Fibroblast of lung (primary cell): Measurements from ENCODE around the gene RDH16. TPM values are rescaled to one million over a fixed set of nuclear protein-coding genes. Genes with fewer than 3 reads are reported as not detected.
"Not testable (repeated sequence)": the region's sequence is repeated elsewhere in the genome, so short reads cannot be mapped to it uniquely, and the experiment has no call there.

Source experiments
- DNase-seq, 2 donors: peaks; one replicate each; pipeline versions ENCODE4 v3.0.0 to v3.0.0-alpha.2; 2010; ENCODE audit warnings: low read depth in 2 of 2
- H2AFZ ChIP-seq: 2 replicates; pipeline ENCODE4 v1.5.1; 2012; ENCODE audit warnings: low read length, control low read depth, inconsistent platforms
- H3K27ac ChIP-seq: 2 replicates; pipeline ENCODE4 v1.5.1; 2011; ENCODE audit warnings: low read length, control low read depth; ENCODE audit not compliant: insufficient read depth
- H3K27me3 ChIP-seq: 2 replicates; pipeline ENCODE4 v1.5.1; 2011; ENCODE audit warnings: mild to moderate bottlenecking, low read length; ENCODE audit not compliant: control insufficient read depth, insufficient read depth
- H3K36me3 ChIP-seq: 2 replicates; pipeline ENCODE4 v1.5.1; 2011; ENCODE audit warnings: low read length; ENCODE audit not compliant: control insufficient read depth, insufficient read depth
- H3K4me1 ChIP-seq: 2 replicates; pipeline ENCODE4 v1.5.1; 2011; ENCODE audit warnings: low read length; ENCODE audit not compliant: control insufficient read depth, insufficient read depth; ENCODE audit errors: extremely low read depth
- H3K4me2 ChIP-seq: 2 replicates; pipeline ENCODE4 v1.5.1; 2011; ENCODE audit warnings: low read length, control low read depth; ENCODE audit not compliant: insufficient read depth; ENCODE audit errors: extremely low read depth
- H3K4me3 ChIP-seq, 4 experiments: fragments of 200-600 bp in 1 of 4; sonication (generic) in 1 of 4; replicated peaks in 1 of 4; 2 replicates each; pipeline ENCODE4 v1.5.1; 2011 to 2016; ENCODE audit warnings: low read length in 4 of 4, low read depth in 3 of 4, mild to moderate bottlenecking in 3 of 4, control low read depth in 2 of 4, inconsistent platforms in 1 of 4, mixed read lengths in 1 of 4; ENCODE audit not compliant: insufficient read depth in 1 of 4; ENCODE audit errors: control extremely low read depth in 1 of 4
- H3K79me2 ChIP-seq: 2 replicates; pipeline ENCODE4 v1.5.1; 2012; ENCODE audit warnings: mild to moderate bottlenecking, low read length, inconsistent platforms; ENCODE audit not compliant: control insufficient read depth, insufficient read depth
- H3K9ac ChIP-seq: 2 replicates; pipeline ENCODE4 v1.5.1; 2011; ENCODE audit warnings: mild to moderate bottlenecking, low read length, control low read depth; ENCODE audit not compliant: insufficient read depth
- H3K9me3 ChIP-seq: 2 replicates; pipeline ENCODE4 v1.5.1; 2012; ENCODE audit warnings: low read depth, low read length; ENCODE audit not compliant: control insufficient read depth, insufficient read depth
- H4K20me1 ChIP-seq: 2 replicates; pipeline ENCODE4 v1.5.1; 2011; ENCODE audit warnings: low read length; ENCODE audit not compliant: control insufficient read depth, insufficient read depth; ENCODE audit errors: extremely low read depth
- EZH2 ChIP-seq: IDR thresholded peaks from 2 replicates; pipeline ENCODE4 v1.5.1; 2012; ENCODE audit warnings: low read length, control low read depth, mild to moderate bottlenecking; ENCODE audit errors: missing control alignments
- polyA plus RNA-seq, 2 donors: library from polyadenylated mRNA; depleted of rRNA in 1 of 2; stranded (reverse) in 1 of 2; unstranded in 1 of 2; fragments of >200 nt; gene quantifications; 2 replicates each; pipeline ENCODE4 v1.2.1, GENCODE V29; 2011 to 2012; ENCODE audit warnings: missing spikeins in 1 of 2
- total RNA-seq: library from RNA; depleted of rRNA; stranded (reverse); fragments of >200 nt; gene quantifications from 2 replicates; pipeline ENCODE4 v1.2.1, GENCODE V29; 2014
- TF ChIP-seq, protein P1 (sequence below), 2 donors: IDR thresholded peaks in 1 of 2; conservative IDR thresholded peaks in 1 of 2; 1 replicate in 1 of 2; 2 replicates in 1 of 2; pipeline ENCODE4 v1.5.1; 2011 to 2012; ENCODE audit warnings: low read length in 2 of 2, control low read depth in 1 of 2, inconsistent platforms in 1 of 2, low read depth in 1 of 2, mild to moderate bottlenecking in 1 of 2

RDH16 gene
- total and polyA plus RNA-seq, 2 donors (not counting 1 experiment from before 2014, with no cell fraction given): 0.17 TPM; not detected in 1

DNA sequence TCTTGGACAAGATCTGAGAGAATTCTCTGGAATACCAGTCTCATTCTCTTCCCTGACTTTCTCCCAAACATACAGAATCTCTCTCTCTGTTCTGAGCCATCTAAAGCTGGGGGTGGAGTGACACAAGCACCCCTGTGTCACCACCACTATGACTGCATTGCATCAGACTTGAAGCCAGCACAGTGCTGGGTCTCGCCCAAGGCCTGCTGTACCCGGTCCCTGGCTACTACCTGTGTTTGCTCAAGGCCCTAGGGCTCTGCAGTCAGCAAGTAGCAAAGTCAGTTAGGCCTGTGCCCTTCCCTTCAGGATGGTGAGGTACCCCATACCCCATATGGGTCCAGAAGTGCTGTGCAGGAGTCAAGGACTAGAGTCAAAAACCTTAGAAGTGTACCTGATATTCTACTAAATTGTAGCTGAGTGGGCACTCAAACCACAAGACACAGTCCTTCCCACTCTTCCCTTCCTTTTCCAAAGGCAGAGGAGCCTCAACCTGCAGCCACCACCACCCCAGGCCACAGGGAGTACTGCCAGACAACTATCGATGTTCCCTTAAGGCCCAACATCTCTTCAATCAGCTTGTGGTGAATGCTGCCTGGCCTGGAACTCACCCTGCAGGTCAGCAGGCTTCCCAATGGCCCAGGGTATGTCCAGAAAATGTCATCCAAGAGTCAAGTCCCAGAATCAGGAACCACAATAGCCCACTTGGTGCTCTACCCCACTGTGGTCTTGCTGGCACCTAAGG, 21.2 kb upstream of the RDH16 start:
- H3K79me2 ChIP-seq: no peaks in the 10 kb centered on the region
- TF ChIP-seq EZH2: no peak
- TF ChIP-seq, protein P1, sequence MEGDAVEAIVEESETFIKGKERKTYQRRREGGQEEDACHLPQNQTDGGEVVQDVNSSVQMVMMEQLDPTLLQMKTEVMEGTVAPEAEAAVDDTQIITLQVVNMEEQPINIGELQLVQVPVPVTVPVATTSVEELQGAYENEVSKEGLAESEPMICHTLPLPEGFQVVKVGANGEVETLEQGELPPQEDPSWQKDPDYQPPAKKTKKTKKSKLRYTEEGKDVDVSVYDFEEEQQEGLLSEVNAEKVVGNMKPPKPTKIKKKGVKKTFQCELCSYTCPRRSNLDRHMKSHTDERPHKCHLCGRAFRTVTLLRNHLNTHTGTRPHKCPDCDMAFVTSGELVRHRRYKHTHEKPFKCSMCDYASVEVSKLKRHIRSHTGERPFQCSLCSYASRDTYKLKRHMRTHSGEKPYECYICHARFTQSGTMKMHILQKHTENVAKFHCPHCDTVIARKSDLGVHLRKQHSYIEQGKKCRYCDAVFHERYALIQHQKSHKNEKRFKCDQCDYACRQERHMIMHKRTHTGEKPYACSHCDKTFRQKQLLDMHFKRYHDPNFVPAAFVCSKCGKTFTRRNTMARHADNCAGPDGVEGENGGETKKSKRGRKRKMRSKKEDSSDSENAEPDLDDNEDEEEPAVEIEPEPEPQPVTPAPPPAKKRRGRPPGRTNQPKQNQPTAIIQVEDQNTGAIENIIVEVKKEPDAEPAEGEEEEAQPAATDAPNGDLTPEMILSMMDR (conservative IDR thresholded peaks at IDR 0.05 in 1 of 2, IDR thresholded peaks at IDR 0.05 in 1 of 2; ENCODE audit: low read depth in 1 of 2, low read length in 2 of 2): no peak

DNA sequence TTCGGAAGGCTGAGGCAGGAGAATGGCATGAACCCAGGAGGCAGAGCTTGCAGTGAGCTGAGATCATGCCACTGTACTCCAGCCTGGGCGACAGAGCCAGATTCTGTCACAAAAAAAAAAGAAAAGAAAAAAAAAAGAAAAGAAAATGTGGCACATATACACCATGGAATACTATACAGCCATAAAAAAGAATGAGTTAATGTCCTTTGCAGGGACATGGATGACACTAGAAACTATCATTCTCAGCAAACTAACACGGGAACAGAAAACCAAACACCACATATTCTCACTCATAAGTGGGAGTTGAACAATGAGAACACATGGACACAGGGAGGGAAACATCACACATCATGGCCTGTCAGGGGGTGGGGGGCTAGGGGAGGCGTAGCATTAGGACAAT, 20.0 kb upstream of the RDH16 start:
- H3K4me1 ChIP-seq, H2AFZ ChIP-seq, H3K27ac ChIP-seq, H4K20me1 ChIP-seq, H3K9ac ChIP-seq, H3K4me2 ChIP-seq, H3K79me2 ChIP-seq, H3K9me3 ChIP-seq, H3K27me3 ChIP-seq, H3K36me3 ChIP-seq, H3K4me3 ChIP-seq, DNase-seq: not testable (repeated sequence)

More for the DNA sequence above, 21.2 kb upstream of the RDH16 start:
- Histone ChIP-seq H4K20me1 (no peaks in the 10 kb centered on the region), H3K27ac (no peak overlapping the region), H3K4me2 (no peak overlapping the region), H3K9me3 (no peaks in the 10 kb centered on the region), H3K36me3 (no peaks in the 10 kb centered on the region), H3K27me3 (no peaks in the 10 kb centered on the region), H3K4me1 (no peaks in the 10 kb centered on the region), H3K9ac (no peak overlapping the region), H3K4me3 (no peak overlapping the region), H2AFZ (no peak overlapping the region)
- no peak for DNase-seq

DNA sequence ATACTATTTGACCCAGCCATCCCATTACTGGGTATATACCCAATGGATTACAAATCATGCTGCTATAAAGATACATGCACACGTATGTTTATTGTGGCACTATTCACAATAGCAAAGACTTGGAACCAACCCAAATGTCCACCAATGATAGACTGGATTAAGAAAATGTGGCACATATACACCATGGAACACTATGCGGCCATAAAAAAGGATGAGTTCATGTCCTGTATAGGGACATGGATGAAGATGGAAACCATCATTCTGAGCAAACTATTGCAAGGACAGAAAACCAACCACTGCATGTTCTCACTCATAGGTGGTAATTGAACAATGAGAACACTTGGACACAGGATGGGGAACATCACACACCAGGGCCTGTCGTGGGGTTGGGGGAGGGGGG, 16.8 kb upstream of the RDH16 start:
- not testable (repeated sequence) for DNase-seq, H3K36me3 ChIP-seq, H3K9me3 ChIP-seq, H3K27ac ChIP-seq, H3K9ac ChIP-seq, H3K4me1 ChIP-seq, H4K20me1 ChIP-seq, H3K4me3 ChIP-seq, H3K27me3 ChIP-seq, H3K4me2 ChIP-seq, H3K79me2 ChIP-seq, H2AFZ ChIP-seq

DNA sequence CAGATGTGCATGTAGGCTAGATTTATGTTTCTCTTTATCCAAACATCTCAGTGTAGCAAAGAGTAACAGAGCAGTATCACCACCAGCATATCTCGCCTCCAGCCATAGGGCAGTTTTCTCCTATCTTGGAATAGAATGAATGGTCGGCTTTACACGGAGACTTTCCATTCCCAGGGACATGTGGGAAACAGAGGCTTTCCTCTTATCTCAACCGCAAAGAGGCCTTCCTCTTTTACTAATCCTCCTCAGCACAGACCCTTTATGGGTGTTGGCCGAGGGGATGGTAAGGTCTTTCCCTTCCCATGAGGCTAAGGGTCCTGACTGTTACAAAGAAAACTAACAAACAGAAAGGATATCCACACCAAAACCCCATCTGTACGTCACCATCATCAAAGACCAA, 11.5 kb upstream of the RDH16 start:
- H3K9ac ChIP-seq, H3K27ac ChIP-seq, H4K20me1 ChIP-seq, H3K4me1 ChIP-seq, H3K9me3 ChIP-seq, DNase-seq, H3K27me3 ChIP-seq, H2AFZ ChIP-seq, H3K79me2 ChIP-seq, H3K4me2 ChIP-seq, H3K36me3 ChIP-seq, H3K4me3 ChIP-seq: not testable (repeated sequence)

DNA sequence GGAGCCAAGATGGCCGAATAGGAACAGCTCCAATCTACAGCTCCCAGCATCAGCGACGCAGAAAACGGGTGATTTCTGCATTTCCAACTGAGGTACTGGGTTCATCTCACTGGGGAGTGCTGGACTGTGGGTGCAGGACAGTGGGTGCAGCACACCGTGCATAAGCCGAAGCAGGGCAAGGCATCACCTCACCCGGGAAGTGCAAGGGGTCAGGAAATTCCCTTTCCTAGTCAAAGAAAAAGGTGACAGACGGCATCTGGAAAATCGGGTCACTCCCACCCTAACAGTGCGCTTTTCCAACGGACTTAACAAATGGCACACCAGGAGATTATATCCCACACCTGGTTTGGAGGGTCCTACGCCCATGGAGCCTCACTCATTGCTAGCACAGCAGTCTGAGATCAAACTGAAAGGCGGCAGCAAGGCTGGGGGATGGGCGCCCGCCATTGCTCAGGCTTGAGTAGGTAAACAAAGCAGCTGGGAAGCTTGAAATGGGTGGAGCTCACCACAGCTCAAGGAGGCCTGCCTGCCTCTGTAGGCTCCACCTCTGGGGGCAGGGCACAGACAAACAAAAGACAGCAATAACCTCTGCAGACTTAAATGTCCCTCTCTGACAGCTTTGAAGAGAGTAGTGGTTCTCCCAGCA, 8.7 kb upstream of the RDH16 start:
- H3K79me2 ChIP-seq, H3K9me3 ChIP-seq, H3K27ac ChIP-seq, H3K4me1 ChIP-seq, H3K9ac ChIP-seq, DNase-seq, H3K4me2 ChIP-seq, H3K4me3 ChIP-seq, H3K36me3 ChIP-seq, H3K27me3 ChIP-seq, H2AFZ ChIP-seq, H4K20me1 ChIP-seq: not testable (repeated sequence)

DNA sequence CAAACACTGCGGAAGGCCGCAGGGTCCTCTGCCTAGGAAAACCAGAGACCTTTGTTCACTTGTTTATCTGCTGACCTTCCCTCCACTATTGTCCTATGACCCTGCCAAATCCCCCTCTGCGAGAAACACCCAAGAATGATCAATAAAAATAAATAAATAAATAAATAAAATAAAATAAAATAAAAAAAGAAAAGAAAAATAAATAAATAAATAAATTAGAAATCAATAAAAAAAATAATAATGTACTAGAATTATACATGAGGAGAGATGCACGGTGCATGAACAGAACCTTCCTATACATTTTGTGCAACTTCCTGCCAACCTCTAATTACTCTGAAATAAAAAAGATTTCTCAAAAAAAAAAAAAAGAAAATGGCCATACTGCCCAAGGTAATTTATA, 7.7 kb upstream of the RDH16 start:
- not testable (repeated sequence) for H3K4me1 ChIP-seq, H3K9ac ChIP-seq, H3K27ac ChIP-seq, H3K4me2 ChIP-seq, DNase-seq, H3K4me3 ChIP-seq, H4K20me1 ChIP-seq, H3K79me2 ChIP-seq, H3K9me3 ChIP-seq, H2AFZ ChIP-seq, H3K27me3 ChIP-seq, H3K36me3 ChIP-seq
